ENCODE data around the gene SGCE.

DNA sequence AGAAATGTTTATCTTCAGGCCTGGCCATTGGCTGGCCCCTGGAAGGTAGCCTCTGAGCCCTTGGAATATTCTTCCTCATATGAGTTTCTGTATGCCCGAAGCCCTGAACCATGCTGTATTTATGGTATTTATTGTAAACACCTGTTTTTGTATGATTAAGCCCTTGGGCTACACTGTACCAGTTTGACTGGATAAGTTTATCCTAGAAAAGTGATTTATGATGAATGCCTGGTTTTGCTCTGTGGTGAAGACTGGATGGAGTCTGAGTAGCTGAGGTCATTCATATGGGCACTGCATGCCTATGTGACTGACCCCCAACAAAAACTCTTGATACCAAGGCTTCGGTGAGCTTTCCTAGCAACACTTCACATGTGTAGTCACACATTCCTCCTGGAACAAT lies 79.6 kb downstream of the SGCE start:
- TF ChIP-seq, protein P1, sequence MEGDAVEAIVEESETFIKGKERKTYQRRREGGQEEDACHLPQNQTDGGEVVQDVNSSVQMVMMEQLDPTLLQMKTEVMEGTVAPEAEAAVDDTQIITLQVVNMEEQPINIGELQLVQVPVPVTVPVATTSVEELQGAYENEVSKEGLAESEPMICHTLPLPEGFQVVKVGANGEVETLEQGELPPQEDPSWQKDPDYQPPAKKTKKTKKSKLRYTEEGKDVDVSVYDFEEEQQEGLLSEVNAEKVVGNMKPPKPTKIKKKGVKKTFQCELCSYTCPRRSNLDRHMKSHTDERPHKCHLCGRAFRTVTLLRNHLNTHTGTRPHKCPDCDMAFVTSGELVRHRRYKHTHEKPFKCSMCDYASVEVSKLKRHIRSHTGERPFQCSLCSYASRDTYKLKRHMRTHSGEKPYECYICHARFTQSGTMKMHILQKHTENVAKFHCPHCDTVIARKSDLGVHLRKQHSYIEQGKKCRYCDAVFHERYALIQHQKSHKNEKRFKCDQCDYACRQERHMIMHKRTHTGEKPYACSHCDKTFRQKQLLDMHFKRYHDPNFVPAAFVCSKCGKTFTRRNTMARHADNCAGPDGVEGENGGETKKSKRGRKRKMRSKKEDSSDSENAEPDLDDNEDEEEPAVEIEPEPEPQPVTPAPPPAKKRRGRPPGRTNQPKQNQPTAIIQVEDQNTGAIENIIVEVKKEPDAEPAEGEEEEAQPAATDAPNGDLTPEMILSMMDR (IDR thresholded peaks at IDR 0.05; ENCODE audit: low read depth, low read length, missing input control), result no peak
- TF ChIP-seq TAF1 (conservative IDR thresholded peaks at IDR 0.05), result no peak
- TF ChIP-seq RAD21 (IDR thresholded peaks at IDR 0.05), result no peak
